Measurements from ENCODE around the gene CREB5.

Gene CREB5

DNA sequence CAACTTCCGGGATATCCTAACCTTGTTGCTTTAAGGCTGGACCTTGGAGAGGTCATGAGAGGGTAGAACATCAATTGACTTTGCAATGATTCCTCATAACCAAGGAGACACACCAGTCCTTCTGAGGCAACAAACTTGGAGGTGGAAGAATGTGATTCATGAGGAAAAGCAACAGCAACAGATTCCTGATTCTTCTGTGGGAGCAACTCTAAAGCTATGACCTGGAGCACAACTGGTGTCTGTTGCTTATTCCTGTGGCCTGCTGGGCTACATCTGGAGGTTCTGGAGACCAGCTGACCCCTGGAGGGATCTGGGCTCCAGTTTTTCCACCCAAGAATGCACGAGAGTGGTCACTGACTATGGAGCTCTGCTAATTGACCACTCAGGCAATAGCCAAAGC lies 116.6 kb downstream of the CREB5 start:
- Mint-ChIP-seq H3K4me3 (no peak overlapping the region), H3K4me1 (no peaks in the 10 kb centered on the region), H3K27me3 (no peaks in the 10 kb centered on the region), H3K9me3 (no peaks in the 10 kb centered on the region), H3K27ac (no peak overlapping the region)
- no peak for ATAC-seq
- no peak for DNase-seq

DNA sequence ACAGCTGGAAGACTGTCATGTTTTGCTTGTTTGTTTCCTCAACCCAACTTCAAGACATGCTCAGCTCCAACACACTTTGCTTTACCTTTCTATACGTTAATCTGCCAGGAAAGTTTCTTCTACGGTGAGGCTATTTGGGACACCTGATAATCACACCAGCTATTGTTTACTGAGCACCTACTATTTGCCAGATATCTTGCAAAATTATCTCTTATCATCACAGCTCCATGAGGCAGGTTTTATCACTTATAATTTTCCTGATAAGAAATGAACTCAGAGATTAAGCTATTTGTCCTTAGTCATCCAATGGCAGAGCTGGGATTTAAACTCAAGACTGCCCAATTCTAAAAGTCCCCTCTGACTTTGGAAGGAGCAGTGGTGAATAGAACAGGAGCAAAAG lies 117.4 kb downstream of the CREB5 start:
- ATAC-seq (no peak), DNase-seq (no peak)
- H3K4me1 Mint-ChIP-seq, result no peaks in the 10 kb centered on the region
- H3K4me3 Mint-ChIP-seq, result no peak overlapping the region
- no peaks in the 10 kb centered on the region for H3K27me3 Mint-ChIP-seq
- H3K9me3 Mint-ChIP-seq, result no peaks in the 10 kb centered on the region
- H3K27ac Mint-ChIP-seq, result no peak overlapping the region

DNA sequence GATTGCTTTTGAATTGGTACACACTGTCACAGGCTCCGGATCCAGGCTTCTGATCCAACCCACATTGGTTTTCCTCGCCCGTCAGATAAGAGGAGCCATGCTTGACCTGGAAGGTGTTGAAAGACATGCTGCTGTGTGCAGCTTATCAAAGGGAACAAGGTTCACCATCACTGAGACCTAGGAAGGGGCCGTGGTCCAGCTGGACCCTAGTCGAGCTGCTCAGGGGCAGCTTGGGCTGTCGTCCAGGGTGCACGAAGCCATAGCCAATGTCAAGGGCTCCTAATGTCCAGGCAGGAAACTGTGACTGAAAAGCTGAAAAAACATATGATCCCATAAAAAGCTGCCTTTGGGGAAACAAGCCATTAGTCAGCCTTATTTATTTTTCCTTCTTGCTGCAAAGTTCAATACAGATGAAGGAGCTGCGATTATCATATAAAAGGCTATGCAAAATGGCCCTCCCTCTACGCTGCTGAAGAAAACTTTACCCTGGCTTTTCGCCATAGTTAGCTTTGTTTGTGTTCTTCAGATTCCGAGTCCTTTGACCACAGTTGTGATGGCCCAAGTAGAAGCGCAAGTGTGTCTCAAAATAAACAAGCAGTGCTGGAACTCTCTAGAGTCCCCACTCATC lies 118.0 kb downstream of the CREB5 start:
- no peaks in the 10 kb centered on the region for H3K27me3 Mint-ChIP-seq
- DNase-seq (no peak), ATAC-seq (no peak)
- no peak overlapping the region for H3K4me3 Mint-ChIP-seq
- H3K27ac Mint-ChIP-seq, result peak overlapping the region in 1 of 2 donors; percentile 50
- no peaks in the 10 kb centered on the region for H3K9me3 Mint-ChIP-seq
- no peaks in the 10 kb centered on the region for H3K4me1 Mint-ChIP-seq

DNA sequence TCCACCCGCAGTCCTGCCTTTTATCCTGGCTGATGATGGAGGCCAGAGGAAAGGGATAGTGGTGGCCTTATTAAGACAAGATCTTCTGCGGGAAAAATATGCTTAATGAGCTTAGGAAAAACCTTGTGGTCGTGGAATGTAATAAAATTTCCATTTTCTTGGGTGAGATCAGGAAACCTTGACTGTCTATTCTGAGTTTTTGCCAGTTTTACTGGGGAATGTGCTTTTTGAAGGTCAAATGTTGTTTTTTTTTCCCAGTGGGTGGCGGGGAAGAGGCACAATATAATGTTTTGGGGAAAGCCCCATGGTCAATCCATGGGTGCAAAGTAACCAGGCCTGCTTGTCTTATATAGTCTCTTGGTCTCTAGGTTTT lies 118.5 kb downstream of the CREB5 start:
- Mint-ChIP-seq H3K4me3 (no peak overlapping the region), H3K27me3 (no peaks in the 10 kb centered on the region), H3K4me1 (no peaks in the 10 kb centered on the region), H3K27ac (peak overlapping the region in 1 of 2 donors; percentile 50), H3K9me3 (no peaks in the 10 kb centered on the region)
- ATAC-seq, result no peak
- DNase-seq, result no peak

DNA sequence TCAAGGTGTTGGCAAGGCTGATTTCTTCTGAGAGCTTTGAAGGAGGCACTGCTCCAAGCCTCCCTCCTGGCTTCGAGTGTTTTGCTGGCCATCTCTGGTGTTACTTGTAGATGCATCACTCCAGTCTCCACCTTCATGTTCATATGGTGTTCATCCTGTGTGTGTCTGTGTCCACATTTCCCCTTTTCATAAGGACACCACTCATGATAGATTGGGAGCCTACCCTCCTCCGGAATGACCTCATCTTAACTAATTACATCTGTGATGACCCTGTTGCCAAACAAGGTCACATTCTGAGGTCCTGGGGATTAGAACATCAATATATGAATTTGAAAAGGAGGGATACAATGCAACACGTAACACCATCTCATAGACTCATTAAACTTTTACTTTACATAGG lies 119.0 kb downstream of the CREB5 start:
- Mint-ChIP-seq H3K27me3 (no peaks in the 10 kb centered on the region), H3K4me1 (no peaks in the 10 kb centered on the region), H3K27ac (no peak overlapping the region), H3K9me3 (no peaks in the 10 kb centered on the region), H3K4me3 (no peak overlapping the region)
- no peak for ATAC-seq
- no peak for DNase-seq

DNA sequence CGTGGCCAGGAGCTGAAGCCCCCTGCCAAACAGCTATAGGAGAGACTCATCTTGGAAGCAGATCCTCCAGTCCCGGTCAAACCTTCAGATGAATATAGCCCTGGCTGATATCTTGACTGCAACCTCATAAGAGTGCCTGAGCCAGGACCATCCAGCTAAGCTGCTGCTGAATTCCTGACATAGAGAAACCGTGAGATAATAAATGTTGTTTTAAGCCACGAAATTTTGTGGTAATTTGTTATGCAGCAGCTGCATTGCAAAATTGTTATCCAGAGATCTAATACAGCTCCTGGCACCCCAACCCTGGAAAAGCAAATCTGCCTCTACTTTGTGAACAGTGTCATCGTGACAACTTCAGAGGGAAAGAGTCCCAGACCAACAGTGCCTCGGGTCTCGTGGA lies 119.9 kb downstream of the CREB5 start:
- Mint-ChIP-seq H3K9me3 (no peaks in the 10 kb centered on the region), H3K27ac (no peak overlapping the region), H3K4me3 (no peak overlapping the region), H3K4me1 (no peaks in the 10 kb centered on the region), H3K27me3 (no peaks in the 10 kb centered on the region)
- no peak for DNase-seq
- no peak for ATAC-seq

GRCh38 chr7:28533267-28533666 lies 120.9 kb downstream of the CREB5 start:
- no peaks in the 10 kb centered on the region for H3K4me1 Mint-ChIP-seq
- no peaks in the 10 kb centered on the region for H3K9me3 Mint-ChIP-seq
- DNase-seq (no peak), ATAC-seq (no peak)
- H3K4me3 Mint-ChIP-seq, result no peak overlapping the region
- no peaks in the 10 kb centered on the region for H3K27me3 Mint-ChIP-seq
- no peak overlapping the region for H3K27ac Mint-ChIP-seq

GRCh38 chr7:28533731-28534531 lies 121.6 kb downstream of the CREB5 start:
- Mint-ChIP-seq H3K4me1 (no peaks in the 10 kb centered on the region), H3K27me3 (no peaks in the 10 kb centered on the region), H3K27ac (no peak overlapping the region), H3K4me3 (no peak overlapping the region), H3K9me3 (no peaks in the 10 kb centered on the region)
- no peak for ATAC-seq
- DNase-seq, result no peak

- ATAC-seq (no peak), DNase-seq (no peak)
- H3K27ac Mint-ChIP-seq, result no peak overlapping the region
- no peak overlapping the region for H3K4me3 Mint-ChIP-seq
- H3K4me1 Mint-ChIP-seq, result no peaks in the 10 kb centered on the region
- no peaks in the 10 kb centered on the region for H3K27me3 Mint-ChIP-seq
- H3K9me3 Mint-ChIP-seq, result no peaks in the 10 kb centered on the region
These were observed 123.9 kb downstream of the CREB5 start for GRCh38 chr7:28536259-28536658.

GRCh38 chr7:28539289-28539981 lies 127.1 kb downstream of the CREB5 start:
- no peak for DNase-seq
- Mint-ChIP-seq H3K4me1 (no peaks in the 10 kb centered on the region), H3K27ac (no peak overlapping the region), H3K9me3 (no peaks in the 10 kb centered on the region), H3K27me3 (peaks cover 15% of the 10 kb centered on the region), H3K4me3 (no peak overlapping the region)
- peak; percentile 72 for ATAC-seq

GRCh38 chr7:28542410-28542809 lies 130.1 kb downstream of the CREB5 start:
- H3K4me3 Mint-ChIP-seq, result no peak overlapping the region
- H3K4me1 Mint-ChIP-seq, result no peaks in the 10 kb centered on the region
- peaks cover 33% of the 10 kb centered on the region for H3K27me3 Mint-ChIP-seq
- H3K9me3 Mint-ChIP-seq, result peaks cover 0 to 8% of the 10 kb centered on the region in 2 donors
- no peak for ATAC-seq
- DNase-seq, result no peak
- peak overlapping the region in 1 of 2 donors; percentile 36 for H3K27ac Mint-ChIP-seq

- no peak for DNase-seq
- Mint-ChIP-seq H3K27ac (no peak overlapping the region), H3K9me3 (peaks cover 0 to 13% of the 10 kb centered on the region in 2 donors), H3K27me3 (peaks cover 33% of the 10 kb centered on the region), H3K4me1 (no peaks in the 10 kb centered on the region), H3K4me3 (no peak overlapping the region)
- no peak for ATAC-seq
These were observed 132.3 kb downstream of the CREB5 start for GRCh38 chr7:28544453-28545117.

DNA sequence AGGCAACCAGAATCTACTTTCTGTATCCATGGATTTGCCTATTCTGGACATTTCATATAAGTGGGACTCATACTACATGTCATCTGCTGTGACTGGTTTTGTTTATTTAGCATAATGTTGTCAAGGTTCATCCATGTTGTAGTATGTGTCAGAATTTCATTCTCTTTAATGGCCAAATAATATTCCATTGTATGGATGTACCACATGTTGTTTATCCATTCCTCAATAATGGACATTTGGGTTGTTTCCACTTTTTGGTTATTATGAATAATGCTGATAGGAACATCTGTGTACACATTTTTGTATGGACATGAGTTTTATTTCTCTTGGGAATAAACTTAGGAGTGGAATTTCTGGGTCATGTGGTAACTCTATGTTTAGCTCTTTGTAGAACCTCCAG lies 133.7 kb downstream of the CREB5 start:
- no peak overlapping the region for H3K4me3 Mint-ChIP-seq
- H3K27me3 Mint-ChIP-seq, result peaks cover 44% of the 10 kb centered on the region
- ATAC-seq (no peak), DNase-seq (no peak)
- no peak overlapping the region for H3K27ac Mint-ChIP-seq
- peaks cover 0 to 13% of the 10 kb centered on the region in 2 donors for H3K9me3 Mint-ChIP-seq
- H3K4me1 Mint-ChIP-seq, result no peaks in the 10 kb centered on the region

GRCh38 chr7:28547115-28547514 lies 134.8 kb downstream of the CREB5 start:
- no peak overlapping the region for H3K27ac Mint-ChIP-seq
- no peak for DNase-seq
- peaks cover 0 to 13% of the 10 kb centered on the region in 2 donors for H3K9me3 Mint-ChIP-seq
- no peaks in the 10 kb centered on the region for H3K4me1 Mint-ChIP-seq
- no peak overlapping the region for H3K4me3 Mint-ChIP-seq
- ATAC-seq, result no peak
- peaks cover 52% of the 10 kb centered on the region for H3K27me3 Mint-ChIP-seq

DNA sequence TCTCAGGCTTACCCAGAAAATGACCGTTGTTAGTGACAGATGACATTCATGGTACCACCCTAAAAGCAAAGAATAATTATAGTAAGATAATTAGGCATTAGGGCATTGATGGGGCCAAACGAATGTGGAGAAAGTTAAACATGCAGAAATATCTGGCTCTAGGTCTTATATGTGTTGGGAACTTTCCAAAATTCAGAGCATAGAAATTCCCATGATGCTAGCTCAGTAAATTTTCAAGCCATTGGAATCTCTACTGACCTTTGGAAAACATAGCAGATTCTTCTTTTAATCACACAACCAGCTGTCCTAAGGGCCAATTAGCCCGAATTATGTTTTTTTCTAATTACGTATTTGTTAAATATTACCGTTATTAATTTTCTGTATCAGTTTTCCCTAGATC lies 136.1 kb downstream of the CREB5 start:
- peaks cover 0 to 13% of the 10 kb centered on the region in 2 donors for H3K9me3 Mint-ChIP-seq
- ATAC-seq (no peak), DNase-seq (no peak)
- no peak overlapping the region for H3K4me3 Mint-ChIP-seq
- no peaks in the 10 kb centered on the region for H3K4me1 Mint-ChIP-seq
- H3K27me3 Mint-ChIP-seq, result peaks cover 47% of the 10 kb centered on the region
- no peak overlapping the region for H3K27ac Mint-ChIP-seq

DNA sequence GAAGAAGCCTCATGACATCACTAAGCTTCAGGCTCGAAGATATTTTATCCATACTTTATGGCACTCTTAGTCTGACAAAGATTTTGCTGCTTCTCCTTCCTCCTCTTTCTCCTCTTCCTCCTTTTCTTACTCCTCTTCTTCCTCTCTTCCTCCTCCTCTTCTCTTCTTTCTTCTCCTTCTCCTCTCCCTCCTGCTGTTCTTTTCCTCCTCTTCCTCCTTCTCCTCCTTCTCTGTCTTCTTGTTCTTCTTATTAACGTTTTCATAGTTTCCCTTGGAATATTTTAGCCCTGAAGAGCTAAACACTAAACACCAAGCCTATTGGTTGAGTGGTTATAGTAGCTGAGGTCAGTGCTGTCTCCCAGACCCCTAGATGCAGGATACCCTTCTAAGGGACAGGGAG lies 137.7 kb downstream of the CREB5 start:
- no peak for DNase-seq
- Mint-ChIP-seq H3K4me3 (no peak overlapping the region), H3K27me3 (peaks cover 47% of the 10 kb centered on the region), H3K9me3 (peaks cover 0 to 13% of the 10 kb centered on the region in 2 donors), H3K27ac (no peak overlapping the region), H3K4me1 (no peaks in the 10 kb centered on the region)
- ATAC-seq, result no peak
